Loucy (cell line): ENCODE results near the gene BEGAIN.
A peak's percentile ranks its signal among the peaks of the same experiment; 100 is the strongest.

ENCODE experiments used
- H2AFZ ChIP-seq: fragments of 200-600 bp; sonication (generic); 2 replicates; pipeline ENCODE4 v1.6.0; 2016; ENCODE audit warnings: antibody characterized with exemption, mild to moderate bottlenecking, low read length, moderate library complexity
- H3F3A ChIP-seq: fragments of 200-600 bp; 2 replicates; pipeline ENCODE4 v1.6.0; 2016; ENCODE audit warnings: antibody characterized with exemption, low read depth, mild to moderate bottlenecking
- H3K27me3 ChIP-seq: fragments of 200-600 bp; sonication (generic); 2 replicates; pipeline ENCODE4 v1.6.1; 2014; ENCODE audit warnings: low read length, mild to moderate bottlenecking; ENCODE audit not compliant: insufficient read depth, poor library complexity, severe bottlenecking
- H3K36me3 ChIP-seq: fragments of 200-600 bp; sonication (generic); 2 replicates; pipeline ENCODE4 v1.6.1; 2016; ENCODE audit warnings: low read length; ENCODE audit not compliant: insufficient read depth
- H3K4me1 ChIP-seq: fragments of 200-600 bp; sonication (generic); 2 replicates; pipeline ENCODE4 v1.5.1; 2014; ENCODE audit warnings: low read length, mild to moderate bottlenecking; ENCODE audit not compliant: insufficient read depth, poor library complexity, severe bottlenecking
- H3K4me2 ChIP-seq: fragments of 200-600 bp; sonication (generic); 2 replicates; pipeline ENCODE4 v1.6.0; 2014; ENCODE audit warnings: antibody characterized with exemption, low read length, low read depth, mild to moderate bottlenecking; ENCODE audit not compliant: poor library complexity, severe bottlenecking
- H3K4me3 ChIP-seq: fragments of 200-600 bp; sonication (generic); 2 replicates; pipeline ENCODE4 v1.5.1; 2014; ENCODE audit warnings: low read length, mild to moderate bottlenecking, mixed read lengths; ENCODE audit not compliant: poor library complexity, severe bottlenecking
- H3K79me2 ChIP-seq: fragments of 200-600 bp; sonication (generic); 2 replicates; pipeline ENCODE4 v1.6.1; 2014; ENCODE audit warnings: low read length; ENCODE audit not compliant: insufficient read depth
- H3K9ac ChIP-seq: fragments of 200-600 bp; sonication (generic); 2 replicates; pipeline ENCODE4 v1.6.0; 2014; ENCODE audit warnings: mild to moderate bottlenecking, low read depth, low read length, moderate library complexity; ENCODE audit not compliant: poor library complexity, severe bottlenecking
- H3K9me2 ChIP-seq: fragments of 200-600 bp; sonication (generic); replicated peaks from 2 replicates; pipeline ENCODE4 v1.6.1; 2016; ENCODE audit warnings: low read depth, low read length, mixed read lengths
- H3K9me3 ChIP-seq: fragments of 200-600 bp; sonication (generic); 2 replicates; pipeline ENCODE4 v1.6.1; 2014; ENCODE audit warnings: mild to moderate bottlenecking, antibody characterized with exemption, low read length, low read depth; ENCODE audit not compliant: insufficient read depth
- H4K20me1 ChIP-seq: fragments of 200-600 bp; sonication (generic); 2 replicates; pipeline ENCODE4 v1.6.0; 2014; ENCODE audit warnings: antibody characterized with exemption, low read length, mild to moderate bottlenecking; ENCODE audit not compliant: insufficient read depth, poor library complexity, severe bottlenecking
- CTCF ChIP-seq: fragments of 200-600 bp; sonication (generic); conservative IDR thresholded peaks from 2 replicates; pipeline ENCODE4 v1.5.1; 2014; ENCODE audit warnings: mild to moderate bottlenecking, antibody characterized with exemption, low read length
- EZH2phosphoT487 ChIP-seq: fragments of 200-600 bp; IDR thresholded peaks from 2 replicates; pipeline ENCODE4 v1.6.1; 2018; ENCODE audit warnings: antibody characterized with exemption, mild to moderate bottlenecking, moderate library complexity, borderline replicate concordance

The BEGAIN gene

GRCh38 chr14:100568164-100568997 lies 18.8 kb downstream of the BEGAIN start:
- peaks cover 10% of the 10 kb centered on the region for H3K79me2 ChIP-seq
- H2AFZ ChIP-seq, result peak overlapping the region; percentile 56; the same call in 1 of the 2 replicates
- peak overlapping the region; percentile 74 for H3K4me3 ChIP-seq
- peak overlapping the region; percentile 78 for H3K9ac ChIP-seq
- H3K36me3 ChIP-seq, result no peaks in the 10 kb centered on the region
- peaks cover 7% of the 10 kb centered on the region for H3K27me3 ChIP-seq
- peaks cover 2% of the 10 kb centered on the region; the same call in 1 of the 2 replicates for H3F3A ChIP-seq
- no peaks in the 10 kb centered on the region for H3K9me2 ChIP-seq
- no peaks in the 10 kb centered on the region for H3K9me3 ChIP-seq
- peaks cover 40% of the 10 kb centered on the region for H3K4me1 ChIP-seq
- H4K20me1 ChIP-seq, result no peaks in the 10 kb centered on the region
- TF ChIP-seq EZH2phosphoT487 (no peak), CTCF (no peak)
- peak overlapping the region; percentile 96 for H3K4me2 ChIP-seq

- Histone ChIP-seq H3K9me2 (no peaks in the 10 kb centered on the region), H3K9me3 (no peaks in the 10 kb centered on the region), H3K36me3 (no peaks in the 10 kb centered on the region), H3F3A (peaks cover 2% of the 10 kb centered on the region; the same call in 1 of the 2 replicates), H3K79me2 (peaks cover 8% of the 10 kb centered on the region; the same call in 1 of the 2 replicates), H3K9ac (peak overlapping the region; percentile 78), H3K4me2 (peak overlapping the region; percentile 96), H3K4me1 (peaks cover 36% of the 10 kb centered on the region), H4K20me1 (no peaks in the 10 kb centered on the region), H2AFZ (no peak overlapping the region), H3K4me3 (peak overlapping the region; percentile 74), H3K27me3 (peaks cover 7% of the 10 kb centered on the region)
- TF ChIP-seq CTCF, result no peak
- no peak for TF ChIP-seq EZH2phosphoT487
Measured at GRCh38 chr14:100567877-100568163, 19.4 kb downstream of the BEGAIN start.

- Histone ChIP-seq H3K4me3 (peak overlapping the region; percentile 74), H2AFZ (no peak overlapping the region)
- TF ChIP-seq CTCF (no peak), EZH2phosphoT487 (no peak)
Measured at GRCh38 chr14:100567009-100567876, 20.0 kb downstream of the BEGAIN start.

More at GRCh38 chr14:100567009-100567876, 20.0 kb downstream of the BEGAIN start:
- Histone ChIP-seq H3K9me3 (no peaks in the 10 kb centered on the region), H4K20me1 (no peaks in the 10 kb centered on the region), H3K9me2 (no peaks in the 10 kb centered on the region), H3K36me3 (no peaks in the 10 kb centered on the region), H3K27me3 (peaks cover 7% of the 10 kb centered on the region), H3K4me1 (peaks cover 30% of the 10 kb centered on the region), H3F3A (peaks cover 2% of the 10 kb centered on the region; the same call in 1 of the 2 replicates), H3K4me2 (peak overlapping the region; percentile 96), H3K9ac (peak overlapping the region; percentile 78), H3K79me2 (peaks cover 8% of the 10 kb centered on the region; the same call in 1 of the 2 replicates)
